Measurements from ENCODE around the gene NCAM1. TPM values are rescaled to one million over a fixed set of nuclear protein-coding genes. Genes with fewer than 3 reads are reported as not detected.
"Not testable (repeated sequence)": the region's sequence is repeated elsewhere in the genome, so short reads cannot be mapped to it uniquely, and the experiment has no call there.

NCAM1 gene
- total RNA-seq, 4 donors from 2014 or later = 56.3 to 193 (median 70.2) TPM

DNA sequence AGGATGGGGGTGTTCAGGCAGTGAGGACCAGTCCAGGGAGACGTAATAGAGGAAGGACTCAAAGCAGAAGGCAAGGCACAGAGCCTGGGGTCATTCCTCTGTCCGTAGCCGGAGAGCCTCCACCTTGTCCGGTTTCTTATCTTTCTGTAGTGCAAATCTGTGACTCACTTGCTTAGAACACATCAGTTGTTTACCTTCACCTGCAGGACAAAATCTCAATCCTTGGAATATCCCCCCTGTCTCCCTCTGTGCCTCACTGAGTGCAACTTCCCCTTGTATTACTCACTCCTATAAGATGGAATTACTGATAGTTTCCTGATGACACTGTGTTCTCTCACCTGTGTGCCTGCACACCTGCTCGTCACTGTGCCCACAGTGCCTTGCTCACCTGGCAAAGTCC, 332.7 kb downstream of the NCAM1 start:
- WGBS, 2 donors (ENCODE audit: low coverage in 1 of 2) = 76 to 84% methylated on average over 5 of the region's 5 CpGs
- Histone ChIP-seq H3K4me3 (no peak overlapping the region), H3K36me3 (no peaks in the 10 kb centered on the region), H3K27ac (no peak overlapping the region), H3K9me3 (peaks cover 0 to 4% (median 0%) of the 10 kb centered on the region in 3 donors), H3K27me3 (peaks cover 41% of the 10 kb centered on the region), H3K4me1 (peaks cover 0 to 4% (median 0%) of the 10 kb centered on the region in 3 donors)
- no peak for ATAC-seq
- TF ChIP-seq POLR2A (IDR thresholded peaks at IDR 0.05) (no peak), EP300 (IDR thresholded peaks at IDR 0.05) (no peak), POLR2AphosphoS5 (IDR thresholded peaks at IDR 0.05) (no peak)
- TF ChIP-seq, protein P1, sequence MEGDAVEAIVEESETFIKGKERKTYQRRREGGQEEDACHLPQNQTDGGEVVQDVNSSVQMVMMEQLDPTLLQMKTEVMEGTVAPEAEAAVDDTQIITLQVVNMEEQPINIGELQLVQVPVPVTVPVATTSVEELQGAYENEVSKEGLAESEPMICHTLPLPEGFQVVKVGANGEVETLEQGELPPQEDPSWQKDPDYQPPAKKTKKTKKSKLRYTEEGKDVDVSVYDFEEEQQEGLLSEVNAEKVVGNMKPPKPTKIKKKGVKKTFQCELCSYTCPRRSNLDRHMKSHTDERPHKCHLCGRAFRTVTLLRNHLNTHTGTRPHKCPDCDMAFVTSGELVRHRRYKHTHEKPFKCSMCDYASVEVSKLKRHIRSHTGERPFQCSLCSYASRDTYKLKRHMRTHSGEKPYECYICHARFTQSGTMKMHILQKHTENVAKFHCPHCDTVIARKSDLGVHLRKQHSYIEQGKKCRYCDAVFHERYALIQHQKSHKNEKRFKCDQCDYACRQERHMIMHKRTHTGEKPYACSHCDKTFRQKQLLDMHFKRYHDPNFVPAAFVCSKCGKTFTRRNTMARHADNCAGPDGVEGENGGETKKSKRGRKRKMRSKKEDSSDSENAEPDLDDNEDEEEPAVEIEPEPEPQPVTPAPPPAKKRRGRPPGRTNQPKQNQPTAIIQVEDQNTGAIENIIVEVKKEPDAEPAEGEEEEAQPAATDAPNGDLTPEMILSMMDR (IDR thresholded peaks at IDR 0.05) = no peak

DNA sequence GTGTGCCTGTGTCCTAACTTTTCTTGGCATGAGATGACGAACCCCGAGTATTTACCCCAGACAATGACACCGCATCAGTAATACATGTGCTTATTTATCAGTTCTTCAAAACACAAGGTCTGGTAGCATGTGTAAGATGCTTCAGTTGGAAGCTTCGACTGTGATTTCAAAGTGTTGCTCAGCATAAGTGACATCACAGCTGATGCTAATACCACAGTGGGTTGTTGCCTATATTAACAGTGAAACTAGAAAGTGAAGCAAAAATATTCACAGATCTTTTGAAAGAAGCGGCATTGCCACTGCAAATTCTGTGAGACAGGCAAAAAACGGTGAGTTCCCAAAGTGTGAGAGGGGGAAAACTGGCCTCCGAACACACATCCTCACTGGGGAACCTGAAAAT, 334.8 kb downstream of the NCAM1 start:
- ATAC-seq = no peak
- H3K9me3 ChIP-seq = peaks cover 0 to 5% (median 0%) of the 10 kb centered on the region in 3 donors

DNA sequence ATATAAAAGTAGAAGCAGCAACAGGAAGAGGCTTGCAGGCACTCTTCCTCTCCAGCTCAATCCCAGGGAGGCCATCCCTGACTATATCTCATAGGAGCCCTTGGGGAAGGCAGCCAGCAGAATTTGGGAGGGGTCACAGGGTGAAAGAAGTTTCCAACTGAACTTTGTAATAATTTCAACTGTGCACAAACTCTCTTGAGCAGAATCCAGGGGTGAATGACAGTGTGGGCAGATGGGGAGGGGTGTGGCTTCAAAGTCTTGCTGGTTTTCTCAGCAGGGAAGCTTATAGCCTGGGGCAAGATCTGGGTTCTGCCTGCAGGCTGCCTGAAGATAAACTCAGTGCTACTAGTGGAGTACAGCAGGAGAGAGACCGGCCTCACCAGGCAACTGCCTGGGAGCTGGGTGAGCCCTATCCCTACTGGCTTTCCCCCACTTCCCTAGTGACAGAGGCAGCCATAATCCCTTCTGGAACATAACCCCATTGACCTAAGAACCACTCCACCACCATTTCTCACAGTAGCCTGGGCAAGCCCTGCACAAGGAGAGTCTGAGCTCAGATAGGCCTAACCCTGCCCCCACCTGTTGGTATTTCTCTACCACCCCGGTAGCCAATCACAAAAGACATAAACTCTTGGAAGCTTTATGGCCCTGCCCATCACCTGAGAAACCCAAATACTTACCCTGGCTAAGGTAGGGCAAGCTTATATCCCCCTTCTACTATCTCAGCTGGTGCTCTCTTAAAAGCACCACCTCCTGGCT, 335.4 kb downstream of the NCAM1 start:
- no peak for ATAC-seq
- whole genome bisulfite sequencing, 2 donors (ENCODE audit: low coverage in 1 of 2) = 100% methylated on average over 1 of the region's 2 CpGs
- H3K4me3 ChIP-seq = no peak overlapping the region
- peaks cover 46% of the 10 kb centered on the region for H3K27me3 ChIP-seq
- peaks cover 0 to 5% (median 0%) of the 10 kb centered on the region in 3 donors for H3K9me3 ChIP-seq
- no peak overlapping the region for H3K27ac ChIP-seq
- no peaks in the 10 kb centered on the region for H3K36me3 ChIP-seq
- TF ChIP-seq POLR2A (IDR thresholded peaks at IDR 0.05) = no peak
- TF ChIP-seq, protein P1 (IDR thresholded peaks at IDR 0.05) = no peak
- no peak for TF ChIP-seq EP300 (IDR thresholded peaks at IDR 0.05)
- TF ChIP-seq POLR2AphosphoS5 (IDR thresholded peaks at IDR 0.05) = no peak
- H3K4me1 ChIP-seq = no peaks in the 10 kb centered on the region

More for the DNA sequence above, 334.8 kb downstream of the NCAM1 start:
- 80 to 85% methylated on average over 6 to 7 of the region's 7 CpGs for WGBS, 2 donors (ENCODE audit: low coverage in 1 of 2)
- H3K27me3 ChIP-seq = peaks cover 46% of the 10 kb centered on the region
- H3K4me1 ChIP-seq = no peaks in the 10 kb centered on the region
- no peak overlapping the region for H3K27ac ChIP-seq
- no peak overlapping the region for H3K4me3 ChIP-seq
- no peaks in the 10 kb centered on the region for H3K36me3 ChIP-seq
- TF ChIP-seq, protein P1 (IDR thresholded peaks at IDR 0.05) = no peak
- TF ChIP-seq POLR2A (IDR thresholded peaks at IDR 0.05) (no peak), EP300 (IDR thresholded peaks at IDR 0.05) (no peak), POLR2AphosphoS5 (IDR thresholded peaks at IDR 0.05) (no peak)

DNA sequence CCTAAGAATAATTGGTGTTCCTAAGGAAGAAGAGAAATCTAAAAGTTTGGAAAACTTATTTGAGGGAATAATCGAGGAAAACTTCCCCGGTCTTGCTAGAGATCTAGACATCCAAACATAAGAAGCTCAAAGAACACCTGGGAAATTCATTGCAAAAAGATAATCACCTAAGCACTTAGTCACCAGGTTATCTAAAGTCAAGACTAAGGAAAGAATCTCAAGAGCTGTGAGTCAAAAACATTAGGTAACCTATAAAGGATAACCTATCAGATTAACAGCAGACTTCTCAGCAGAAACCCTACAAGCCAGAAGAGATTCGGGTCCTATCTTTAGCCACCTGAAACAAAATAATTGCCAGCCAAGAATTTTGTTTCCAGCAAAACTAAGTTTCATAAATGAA, 337.3 kb downstream of the NCAM1 start:
- ATAC-seq, H3K4me3 ChIP-seq, H3K27ac ChIP-seq, H3K9me3 ChIP-seq, H3K4me1 ChIP-seq, H3K36me3 ChIP-seq: not testable (repeated sequence)
- H3K27me3 ChIP-seq = peaks cover 45% of the 10 kb centered on the region
- WGBS, 2 donors (ENCODE audit: low coverage in 1 of 2) = 80 to 100% methylated on average over 3 of the region's 3 CpGs

DNA sequence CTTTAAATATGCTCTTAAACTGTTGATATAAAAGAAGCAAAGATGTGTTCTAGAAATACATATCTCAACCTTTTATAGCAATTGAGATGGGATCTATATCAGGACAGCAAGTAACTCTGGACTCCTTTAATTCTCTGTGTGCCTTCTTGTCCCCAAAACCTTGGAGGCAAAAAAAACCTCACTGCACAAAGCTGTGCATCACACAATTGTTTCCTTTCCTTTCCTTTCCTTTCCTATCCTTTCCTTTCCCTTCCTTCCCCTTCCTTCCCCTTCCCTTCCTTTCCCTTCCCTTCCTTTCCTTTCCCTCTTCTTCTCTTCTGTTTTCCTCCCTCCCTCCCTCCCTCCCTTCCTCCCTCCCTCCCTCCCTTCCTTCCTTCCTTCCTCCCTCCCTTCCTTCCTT, 343.7 kb downstream of the NCAM1 start:
- Histone ChIP-seq H3K4me3 (no peak overlapping the region), H3K4me1 (peaks cover 0 to 6% (median 0%) of the 10 kb centered on the region in 3 donors), H3K36me3 (no peaks in the 10 kb centered on the region), H3K27ac (no peak overlapping the region), H3K27me3 (no peaks in the 10 kb centered on the region), H3K9me3 (no peaks in the 10 kb centered on the region)
- no peak for ATAC-seq
- TF ChIP-seq, protein P1 (IDR thresholded peaks at IDR 0.05) = no peak
- TF ChIP-seq EP300 (IDR thresholded peaks at IDR 0.05) (no peak), POLR2A (IDR thresholded peaks at IDR 0.05) (no peak), POLR2AphosphoS5 (IDR thresholded peaks at IDR 0.05) (no peak)
